ENCODE data around the gene STARD3.

Gene STARD3

GRCh38 chr17:39639043-39639442 is 2.1 kb downstream of the STARD3 start:
- DNase-seq (ENCODE audit: low spot score) = no peak

- no peak for DNase-seq (ENCODE audit: low spot score)
Observed at GRCh38 chr17:39639566-39640458, 2.9 kb downstream of the STARD3 start.

- DNase-seq (ENCODE audit: low spot score) = peak; percentile 65
Observed at GRCh38 chr17:39640591-39641031, 3.7 kb downstream of the STARD3 start.

- DNase-seq (ENCODE audit: low spot score) = no peak
Observed at GRCh38 chr17:39641097-39641496, 4.2 kb downstream of the STARD3 start.

- DNase-seq (ENCODE audit: low spot score) = no peak
Observed at GRCh38 chr17:39641883-39642282, 4.9 kb downstream of the STARD3 start.

- no peak for DNase-seq (ENCODE audit: low spot score)
Observed at GRCh38 chr17:39642291-39643074, 5.5 kb downstream of the STARD3 start.

DNA sequence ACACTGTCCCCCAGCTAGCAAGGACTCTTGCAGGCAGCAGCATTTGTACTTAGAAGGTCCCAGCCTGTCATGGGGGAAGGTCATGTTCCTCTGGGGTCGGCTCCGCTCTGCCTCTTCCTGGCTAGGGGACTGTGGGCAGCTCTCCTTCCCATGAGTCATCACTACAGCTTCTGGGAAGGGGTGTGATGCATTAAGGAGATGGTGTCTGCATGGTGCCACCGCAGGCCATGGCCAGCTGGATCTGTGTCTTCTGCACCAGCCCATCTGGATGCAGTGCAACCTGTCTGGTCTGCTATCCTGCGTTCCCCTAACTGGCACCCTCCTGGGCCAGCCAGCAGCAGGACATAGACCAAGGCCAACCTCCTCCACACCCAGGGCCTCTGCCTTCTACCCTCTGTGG is 6.3 kb downstream of the STARD3 start:
- DNase-seq (ENCODE audit: low spot score) = peak; percentile 50

GRCh38 chr17:39647256-39647655 is 10.3 kb downstream of the STARD3 start:
- DNase-seq (ENCODE audit: low spot score) = no peak

GRCh38 chr17:39648616-39649366 is 11.8 kb downstream of the STARD3 start:
- DNase-seq (ENCODE audit: low spot score) = no peak

DNA sequence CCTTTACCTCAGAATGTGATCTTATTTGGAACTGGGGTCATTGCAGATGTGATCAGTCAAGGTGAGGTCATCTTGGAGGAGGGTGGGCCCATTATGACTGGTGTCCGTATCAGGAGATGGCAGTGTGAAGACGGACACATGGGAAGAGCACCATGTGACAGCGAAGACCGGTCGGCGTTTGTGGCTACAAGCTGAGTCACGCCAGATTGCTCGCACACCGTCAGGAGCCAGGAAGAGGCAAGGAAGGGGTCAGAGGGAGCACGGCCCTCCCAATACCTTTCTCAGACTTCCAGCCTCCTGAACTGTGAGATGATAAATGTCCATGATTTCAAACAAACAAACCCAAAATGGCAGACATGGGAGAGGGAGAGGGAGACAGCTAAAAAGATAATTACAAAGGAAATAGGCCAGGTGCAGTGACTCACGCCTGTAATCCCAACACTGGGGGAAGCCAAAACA is 13.2 kb downstream of the STARD3 start:
- DNase-seq (ENCODE audit: low spot score) = no peak

- no peak for DNase-seq (ENCODE audit: low spot score)
Observed at GRCh38 chr17:39651923-39652586, 15.1 kb downstream of the STARD3 start.

DNA sequence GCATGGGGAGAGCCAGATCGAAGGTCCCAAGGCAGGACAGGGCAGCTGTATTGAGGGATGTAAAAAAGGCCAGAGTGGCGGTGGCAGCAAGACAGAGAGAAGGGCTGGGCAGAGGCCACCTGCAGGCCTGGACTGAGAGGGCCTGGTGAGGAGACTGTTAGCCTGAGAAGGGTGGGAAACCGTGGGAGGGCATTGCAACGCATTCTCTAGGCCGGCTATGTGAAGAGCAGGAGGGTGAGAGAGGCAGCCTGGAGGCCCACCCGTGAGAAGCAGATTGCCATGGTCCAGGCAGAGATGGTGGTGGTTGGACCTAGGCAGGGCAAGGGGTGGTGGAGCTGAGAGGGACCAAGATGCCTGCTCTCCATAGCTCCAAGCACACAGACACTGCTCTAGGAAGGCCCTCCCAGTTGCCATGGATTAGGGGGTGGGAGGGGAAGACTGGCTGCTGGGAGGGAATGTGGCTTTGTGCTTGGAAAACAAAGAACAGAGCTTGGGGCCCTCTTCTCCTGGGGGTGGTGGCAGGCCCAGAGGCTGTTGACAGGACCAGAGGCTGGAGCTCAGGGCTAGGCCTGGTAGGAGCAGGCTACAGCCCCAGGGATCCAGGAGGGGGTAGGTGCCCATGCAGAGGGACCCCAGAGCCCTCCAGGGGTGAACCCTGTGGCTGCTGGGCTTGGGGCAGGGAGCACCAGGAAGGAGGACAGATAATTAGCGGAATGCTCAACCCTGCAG is 15.8 kb downstream of the STARD3 start:
- no peak for DNase-seq (ENCODE audit: low spot score)

DNA sequence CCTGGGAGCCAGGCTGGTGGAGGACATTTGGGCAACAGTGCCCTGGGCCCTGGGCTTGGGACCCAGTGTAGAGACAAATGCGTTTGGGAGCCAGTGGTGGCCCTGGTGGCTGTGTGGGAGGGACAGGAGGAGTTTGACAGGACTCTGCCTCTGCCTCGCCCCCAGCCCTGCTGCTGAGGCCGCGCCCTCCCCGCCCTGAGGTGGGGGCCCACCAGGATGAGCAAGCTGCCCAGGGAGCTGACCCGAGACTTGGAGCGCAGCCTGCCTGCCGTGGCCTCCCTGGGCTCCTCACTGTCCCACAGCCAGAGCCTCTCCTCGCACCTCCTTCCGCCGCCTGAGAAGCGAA is 16.3 kb downstream of the STARD3 start:
- DNase-seq (ENCODE audit: low spot score) = no peak

DNA sequence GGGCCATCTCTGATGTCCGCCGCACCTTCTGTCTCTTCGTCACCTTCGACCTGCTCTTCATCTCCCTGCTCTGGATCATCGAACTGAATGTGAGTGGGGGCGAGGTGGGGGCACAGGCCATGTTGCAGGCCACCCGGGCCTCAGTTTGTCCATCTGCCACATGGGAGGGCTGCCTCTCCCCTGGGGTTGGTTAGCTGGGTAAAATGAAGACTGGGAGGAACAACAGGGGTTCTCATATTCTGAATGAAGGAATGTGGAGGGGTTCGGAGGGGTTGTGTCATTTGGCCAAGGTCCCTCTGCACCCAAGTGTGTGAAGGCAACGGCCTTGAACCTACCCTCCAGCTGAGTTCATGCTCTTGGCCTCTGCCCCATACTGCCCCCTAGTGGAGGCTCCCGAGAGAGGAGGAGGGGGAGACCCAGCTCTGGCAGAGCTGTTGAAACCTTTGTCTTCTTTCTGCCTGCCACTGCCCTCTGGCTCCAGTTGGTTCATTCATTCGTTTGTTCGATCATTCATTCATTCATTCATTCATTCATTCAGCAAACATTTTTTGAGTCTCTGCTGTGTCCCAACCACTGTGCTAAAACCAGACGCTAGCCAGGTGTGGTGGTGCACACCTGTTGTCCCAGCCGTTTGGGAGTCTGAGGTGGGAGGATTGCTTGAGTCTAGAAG is 16.9 kb downstream of the STARD3 start:
- DNase-seq (ENCODE audit: low spot score) = peak; percentile 53

DNA sequence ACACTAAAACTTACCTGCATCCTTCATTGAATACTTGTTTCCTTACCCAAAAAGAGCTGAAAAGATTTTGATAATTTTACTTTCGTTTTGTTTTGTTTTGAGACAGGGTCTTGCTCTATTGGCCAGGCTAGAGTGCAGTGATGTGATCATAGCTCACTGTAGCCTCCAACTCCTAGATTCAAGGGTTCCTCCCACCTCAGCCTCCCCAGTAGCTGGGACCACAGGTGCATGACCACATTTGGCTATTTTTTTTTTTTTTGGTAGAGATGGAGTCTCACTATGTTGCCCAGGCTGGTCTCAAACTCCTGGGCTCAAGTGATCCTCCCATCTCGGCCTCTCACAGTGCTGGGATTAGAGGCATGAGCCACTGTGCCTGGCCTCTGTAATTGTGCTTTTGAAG is 18.2 kb downstream of the STARD3 start:
- DNase-seq (ENCODE audit: low spot score) = no peak

GRCh38 chr17:39658346-39658745 is 21.4 kb downstream of the STARD3 start:
- DNase-seq (ENCODE audit: low spot score) = no peak

GRCh38 chr17:39658760-39659159 is 21.8 kb downstream of the STARD3 start:
- no peak for DNase-seq (ENCODE audit: low spot score)

DNA sequence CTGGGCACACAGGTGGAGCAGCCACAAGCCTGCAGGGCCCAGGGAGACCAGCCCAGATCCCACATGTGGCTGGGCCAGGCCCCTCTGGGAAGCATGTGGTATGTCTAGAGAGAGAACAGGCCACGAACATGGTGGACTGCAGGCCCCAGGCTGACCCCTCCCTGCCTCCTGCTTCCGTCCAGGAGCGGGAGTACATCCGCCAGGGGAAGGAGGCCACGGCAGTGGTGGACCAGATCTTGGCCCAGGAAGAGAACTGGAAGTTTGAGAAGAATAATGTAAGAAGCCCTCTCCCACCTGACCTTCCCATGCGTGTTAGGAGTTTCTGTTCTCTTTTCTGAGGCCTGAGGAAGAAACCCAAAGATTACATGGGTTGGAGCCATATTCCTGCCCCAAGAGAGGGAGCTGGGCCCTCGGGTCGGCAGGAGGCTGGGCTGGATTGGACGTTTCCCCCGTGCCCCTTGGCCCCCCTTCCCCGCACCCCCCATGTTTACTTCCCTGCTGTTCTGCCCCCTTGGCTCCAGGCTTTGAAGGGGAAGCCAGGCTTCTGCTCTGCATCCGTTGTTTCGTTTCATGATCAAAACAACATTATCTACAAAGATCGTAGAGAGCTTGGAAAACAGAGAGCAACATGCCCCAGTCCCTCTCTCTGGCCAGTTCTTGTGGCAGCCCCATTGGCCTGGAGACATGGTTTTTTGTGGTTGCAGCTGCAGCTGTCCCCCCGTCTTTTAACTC is 22.5 kb downstream of the STARD3 start:
- DNase-seq (ENCODE audit: low spot score) = no peak

- no peak for DNase-seq (ENCODE audit: low spot score)
Observed at GRCh38 chr17:39660011-39660360, 23.0 kb downstream of the STARD3 start.

All from kidney tubule cell (primary cell).